Mammary epithelial cell (primary cell): Measurements from ENCODE around the gene TRIP12.

ENCODE experiments used
- EZH2 ChIP-seq: IDR thresholded peaks from 2 replicates; pipeline ENCODE4 v1.6.1; 2012; ENCODE audit warnings: low read length, inconsistent platforms, borderline replicate concordance
- TF ChIP-seq, protein P1 (sequence below), 2 donors: IDR thresholded peaks in 1 of 2; conservative IDR thresholded peaks in 1 of 2; 2 replicates each; pipeline ENCODE4 v1.5.1; 2011 to 2012; ENCODE audit warnings: inconsistent platforms in 2 of 2, low read length in 2 of 2, mild to moderate bottlenecking in 2 of 2, control low read depth in 1 of 2, low read depth in 1 of 2; ENCODE audit not compliant: insufficient read depth in 1 of 2; ENCODE audit errors: extremely low read depth in 1 of 2

DNA sequence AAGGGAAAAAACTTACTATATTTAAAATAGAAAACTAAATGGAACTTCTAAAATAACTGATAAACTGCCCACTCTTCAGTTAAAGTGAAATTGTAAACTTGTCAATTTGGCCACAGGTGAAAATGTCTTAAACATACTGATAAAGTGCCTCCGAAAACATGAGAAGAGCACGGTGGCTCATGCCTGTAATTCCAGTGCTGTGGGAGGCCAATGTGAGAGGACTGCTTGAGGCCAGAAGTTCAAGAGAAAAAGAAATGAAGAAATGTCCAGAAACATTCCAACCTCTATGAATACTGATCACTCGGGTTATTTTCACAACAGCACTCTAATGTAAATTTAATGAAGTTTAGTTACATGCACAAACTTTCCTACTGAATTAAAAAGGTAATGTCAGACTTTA, 144.1 kb downstream of the TRIP12 start:
- TF ChIP-seq, protein P1, sequence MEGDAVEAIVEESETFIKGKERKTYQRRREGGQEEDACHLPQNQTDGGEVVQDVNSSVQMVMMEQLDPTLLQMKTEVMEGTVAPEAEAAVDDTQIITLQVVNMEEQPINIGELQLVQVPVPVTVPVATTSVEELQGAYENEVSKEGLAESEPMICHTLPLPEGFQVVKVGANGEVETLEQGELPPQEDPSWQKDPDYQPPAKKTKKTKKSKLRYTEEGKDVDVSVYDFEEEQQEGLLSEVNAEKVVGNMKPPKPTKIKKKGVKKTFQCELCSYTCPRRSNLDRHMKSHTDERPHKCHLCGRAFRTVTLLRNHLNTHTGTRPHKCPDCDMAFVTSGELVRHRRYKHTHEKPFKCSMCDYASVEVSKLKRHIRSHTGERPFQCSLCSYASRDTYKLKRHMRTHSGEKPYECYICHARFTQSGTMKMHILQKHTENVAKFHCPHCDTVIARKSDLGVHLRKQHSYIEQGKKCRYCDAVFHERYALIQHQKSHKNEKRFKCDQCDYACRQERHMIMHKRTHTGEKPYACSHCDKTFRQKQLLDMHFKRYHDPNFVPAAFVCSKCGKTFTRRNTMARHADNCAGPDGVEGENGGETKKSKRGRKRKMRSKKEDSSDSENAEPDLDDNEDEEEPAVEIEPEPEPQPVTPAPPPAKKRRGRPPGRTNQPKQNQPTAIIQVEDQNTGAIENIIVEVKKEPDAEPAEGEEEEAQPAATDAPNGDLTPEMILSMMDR (conservative IDR thresholded peaks at IDR 0.05 in 1 of 2, IDR thresholded peaks at IDR 0.05 in 1 of 2; ENCODE audit: extremely low read depth in 1 of 2, insufficient read depth in 1 of 2, low read depth in 1 of 2, low read length in 2 of 2): no peak
- no peak for TF ChIP-seq EZH2
